ENCODE results near the gene EIF4G2. TPM values are rescaled to one million over a fixed set of nuclear protein-coding genes. Genes with fewer than 3 reads are reported as not detected.

Gene EIF4G2
- total and polyA plus RNA-seq, 10 of the 15 experiments (the other 5 are each of a cell fraction or from before 2014, with no cell fraction given): 210 to 1,104 (median 713) TPM

DNA sequence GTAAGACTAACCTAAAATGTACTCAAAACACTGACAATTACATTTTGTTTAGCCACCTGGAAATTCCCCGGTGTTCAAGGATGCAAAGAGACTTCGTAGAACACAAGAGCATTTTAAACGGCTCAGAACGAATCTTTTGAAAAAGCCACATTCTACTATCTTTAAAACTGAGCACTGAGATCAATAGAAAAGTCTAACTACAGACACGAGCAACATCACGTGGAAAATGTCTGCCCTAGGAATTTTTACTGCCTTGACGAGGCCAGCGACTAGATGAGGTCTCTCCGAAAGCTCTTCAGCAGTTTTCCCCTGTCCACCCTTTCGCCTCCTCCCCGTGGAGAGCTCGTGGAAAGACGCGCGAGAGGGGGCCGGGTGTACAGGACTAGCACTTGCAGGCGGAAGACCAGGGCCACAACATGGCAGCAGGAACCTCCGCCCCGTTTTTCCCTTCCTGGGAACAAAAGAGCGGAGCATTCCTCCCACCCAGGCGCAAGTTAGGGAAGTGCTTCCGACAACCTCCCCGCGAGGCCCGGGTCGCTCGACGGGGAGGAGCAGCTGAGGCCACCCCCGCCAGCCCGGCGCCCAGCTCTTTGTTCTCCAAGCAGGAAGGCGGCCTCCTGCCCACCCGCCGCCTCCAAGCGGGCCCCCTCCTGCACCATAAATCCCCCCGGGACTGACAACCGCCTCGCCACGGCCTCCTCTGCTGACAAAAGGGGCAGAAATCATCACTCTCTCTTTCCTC lies 1.1 kb downstream of the EIF4G2 start (continued):
- TF ChIP-seq, protein P1, sequence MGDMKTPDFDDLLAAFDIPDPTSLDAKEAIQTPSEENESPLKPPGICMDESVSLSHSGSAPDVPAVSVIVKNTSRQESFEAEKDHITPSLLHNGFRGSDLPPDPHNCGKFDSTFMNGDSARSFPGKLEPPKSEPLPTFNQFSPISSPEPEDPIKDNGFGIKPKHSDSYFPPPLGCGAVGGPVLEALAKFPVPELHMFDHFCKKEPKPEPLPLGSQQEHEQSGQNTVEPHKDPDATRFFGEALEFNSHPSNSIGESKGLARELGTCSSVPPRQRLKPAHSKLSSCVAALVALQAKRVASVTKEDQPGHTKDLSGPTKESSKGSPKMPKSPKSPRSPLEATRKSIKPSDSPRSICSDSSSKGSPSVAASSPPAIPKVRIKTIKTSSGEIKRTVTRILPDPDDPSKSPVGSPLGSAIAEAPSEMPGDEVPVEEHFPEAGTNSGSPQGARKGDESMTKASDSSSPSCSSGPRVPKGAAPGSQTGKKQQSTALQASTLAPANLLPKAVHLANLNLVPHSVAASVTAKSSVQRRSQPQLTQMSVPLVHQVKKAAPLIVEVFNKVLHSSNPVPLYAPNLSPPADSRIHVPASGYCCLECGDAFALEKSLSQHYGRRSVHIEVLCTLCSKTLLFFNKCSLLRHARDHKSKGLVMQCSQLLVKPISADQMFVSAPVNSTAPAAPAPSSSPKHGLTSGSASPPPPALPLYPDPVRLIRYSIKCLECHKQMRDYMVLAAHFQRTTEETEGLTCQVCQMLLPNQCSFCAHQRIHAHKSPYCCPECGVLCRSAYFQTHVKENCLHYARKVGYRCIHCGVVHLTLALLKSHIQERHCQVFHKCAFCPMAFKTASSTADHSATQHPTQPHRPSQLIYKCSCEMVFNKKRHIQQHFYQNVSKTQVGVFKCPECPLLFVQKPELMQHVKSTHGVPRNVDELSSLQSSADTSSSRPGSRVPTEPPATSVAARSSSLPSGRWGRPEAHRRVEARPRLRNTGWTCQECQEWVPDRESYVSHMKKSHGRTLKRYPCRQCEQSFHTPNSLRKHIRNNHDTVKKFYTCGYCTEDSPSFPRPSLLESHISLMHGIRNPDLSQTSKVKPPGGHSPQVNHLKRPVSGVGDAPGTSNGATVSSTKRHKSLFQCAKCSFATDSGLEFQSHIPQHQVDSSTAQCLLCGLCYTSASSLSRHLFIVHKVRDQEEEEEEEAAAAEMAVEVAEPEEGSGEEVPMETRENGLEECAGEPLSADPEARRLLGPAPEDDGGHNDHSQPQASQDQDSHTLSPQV (IDR thresholded peaks at IDR 0.05): no peak
- no peak for TF ChIP-seq RFX5 (IDR thresholded peaks at IDR 0.05; ENCODE audit: low read depth, low read length)
- no peak for TF ChIP-seq RAD21 (IDR thresholded peaks at IDR 0.05; ENCODE audit: insufficient read depth, low read depth, low read length)
- TF ChIP-seq EGR1 (IDR thresholded peaks at IDR 0.05; ENCODE audit: borderline replicate concordance in 1 of 2, low read depth in 2 of 2, low read length in 2 of 2): peak in 1 of 2 experiments; percentile 48; a peak in 1 of 3 replicates
- TF ChIP-seq, protein P2, sequence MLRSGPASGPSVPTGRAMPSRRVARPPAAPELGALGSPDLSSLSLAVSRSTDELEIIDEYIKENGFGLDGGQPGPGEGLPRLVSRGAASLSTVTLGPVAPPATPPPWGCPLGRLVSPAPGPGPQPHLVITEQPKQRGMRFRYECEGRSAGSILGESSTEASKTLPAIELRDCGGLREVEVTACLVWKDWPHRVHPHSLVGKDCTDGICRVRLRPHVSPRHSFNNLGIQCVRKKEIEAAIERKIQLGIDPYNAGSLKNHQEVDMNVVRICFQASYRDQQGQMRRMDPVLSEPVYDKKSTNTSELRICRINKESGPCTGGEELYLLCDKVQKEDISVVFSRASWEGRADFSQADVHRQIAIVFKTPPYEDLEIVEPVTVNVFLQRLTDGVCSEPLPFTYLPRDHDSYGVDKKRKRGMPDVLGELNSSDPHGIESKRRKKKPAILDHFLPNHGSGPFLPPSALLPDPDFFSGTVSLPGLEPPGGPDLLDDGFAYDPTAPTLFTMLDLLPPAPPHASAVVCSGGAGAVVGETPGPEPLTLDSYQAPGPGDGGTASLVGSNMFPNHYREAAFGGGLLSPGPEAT (IDR thresholded peaks at IDR 0.05; ENCODE audit: low read depth): no peak
- no peak for TF ChIP-seq TARDBP (IDR thresholded peaks at IDR 0.05; ENCODE audit: borderline replicate concordance)
- no peak for TF ChIP-seq ZNF274 (IDR thresholded peaks at IDR 0.05; ENCODE audit: insufficient read depth, insufficient read length)
- TF ChIP-seq MYB (IDR thresholded peaks at IDR 0.05; ENCODE audit: borderline replicate concordance, low read depth, low read length): no peak
- TF ChIP-seq EED (IDR thresholded peaks at IDR 0.05; ENCODE audit: low read depth): peak; percentile 47
- TF ChIP-seq, protein P3, sequence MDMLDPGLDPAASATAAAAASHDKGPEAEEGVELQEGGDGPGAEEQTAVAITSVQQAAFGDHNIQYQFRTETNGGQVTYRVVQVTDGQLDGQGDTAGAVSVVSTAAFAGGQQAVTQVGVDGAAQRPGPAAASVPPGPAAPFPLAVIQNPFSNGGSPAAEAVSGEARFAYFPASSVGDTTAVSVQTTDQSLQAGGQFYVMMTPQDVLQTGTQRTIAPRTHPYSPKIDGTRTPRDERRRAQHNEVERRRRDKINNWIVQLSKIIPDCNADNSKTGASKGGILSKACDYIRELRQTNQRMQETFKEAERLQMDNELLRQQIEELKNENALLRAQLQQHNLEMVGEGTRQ (IDR thresholded peaks at IDR 0.05; ENCODE audit: borderline replicate concordance, low read depth, low read length): no peak
- no peak for TF ChIP-seq ZNF622 (IDR thresholded peaks at IDR 0.05)
- TF ChIP-seq, protein P4, sequence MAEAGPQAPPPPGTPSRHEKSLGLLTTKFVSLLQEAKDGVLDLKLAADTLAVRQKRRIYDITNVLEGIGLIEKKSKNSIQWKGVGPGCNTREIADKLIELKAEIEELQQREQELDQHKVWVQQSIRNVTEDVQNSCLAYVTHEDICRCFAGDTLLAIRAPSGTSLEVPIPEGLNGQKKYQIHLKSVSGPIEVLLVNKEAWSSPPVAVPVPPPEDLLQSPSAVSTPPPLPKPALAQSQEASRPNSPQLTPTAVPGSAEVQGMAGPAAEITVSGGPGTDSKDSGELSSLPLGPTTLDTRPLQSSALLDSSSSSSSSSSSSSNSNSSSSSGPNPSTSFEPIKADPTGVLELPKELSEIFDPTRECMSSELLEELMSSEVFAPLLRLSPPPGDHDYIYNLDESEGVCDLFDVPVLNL (IDR thresholded peaks at IDR 0.05; ENCODE audit: low read depth, low read length): no peak
- TF ChIP-seq, protein P5, sequence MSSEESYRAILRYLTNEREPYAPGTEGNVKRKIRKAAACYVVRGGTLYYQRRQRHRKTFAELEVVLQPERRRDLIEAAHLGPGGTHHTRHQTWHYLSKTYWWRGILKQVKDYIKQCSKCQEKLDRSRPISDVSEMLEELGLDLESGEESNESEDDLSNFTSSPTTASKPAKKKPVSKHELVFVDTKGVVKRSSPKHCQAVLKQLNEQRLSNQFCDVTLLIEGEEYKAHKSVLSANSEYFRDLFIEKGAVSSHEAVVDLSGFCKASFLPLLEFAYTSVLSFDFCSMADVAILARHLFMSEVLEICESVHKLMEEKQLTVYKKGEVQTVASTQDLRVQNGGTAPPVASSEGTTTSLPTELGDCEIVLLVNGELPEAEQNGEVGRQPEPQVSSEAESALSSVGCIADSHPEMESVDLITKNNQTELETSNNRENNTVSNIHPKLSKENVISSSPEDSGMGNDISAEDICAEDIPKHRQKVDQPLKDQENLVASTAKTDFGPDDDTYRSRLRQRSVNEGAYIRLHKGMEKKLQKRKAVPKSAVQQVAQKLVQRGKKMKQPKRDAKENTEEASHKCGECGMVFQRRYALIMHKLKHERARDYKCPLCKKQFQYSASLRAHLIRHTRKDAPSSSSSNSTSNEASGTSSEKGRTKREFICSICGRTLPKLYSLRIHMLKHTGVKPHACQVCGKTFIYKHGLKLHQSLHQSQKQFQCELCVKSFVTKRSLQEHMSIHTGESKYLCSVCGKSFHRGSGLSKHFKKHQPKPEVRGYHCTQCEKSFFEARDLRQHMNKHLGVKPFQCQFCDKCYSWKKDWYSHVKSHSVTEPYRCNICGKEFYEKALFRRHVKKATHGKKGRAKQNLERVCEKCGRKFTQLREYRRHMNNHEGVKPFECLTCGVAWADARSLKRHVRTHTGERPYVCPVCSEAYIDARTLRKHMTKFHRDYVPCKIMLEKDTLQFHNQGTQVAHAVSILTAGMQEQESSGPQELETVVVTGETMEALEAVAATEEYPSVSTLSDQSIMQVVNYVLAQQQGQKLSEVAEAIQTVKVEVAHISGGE (CRISPR knock-in tag; IDR thresholded peaks at IDR 0.05): no peak
- TF ChIP-seq SREBF2 (IDR thresholded peaks at IDR 0.05; ENCODE audit: low read length): no peak

Data from GM12878 (cell line).